Measurements from ENCODE around the gene OLA1. TPM values are rescaled to one million over a fixed set of nuclear protein-coding genes. Genes with fewer than 3 reads are reported as not detected.

The OLA1 gene
- total and polyA plus RNA-seq, 9 of the 15 experiments (the other 6 are each of a cell fraction or from before 2014, with no cell fraction given) = 208 to 353 (median 225) TPM

DNA sequence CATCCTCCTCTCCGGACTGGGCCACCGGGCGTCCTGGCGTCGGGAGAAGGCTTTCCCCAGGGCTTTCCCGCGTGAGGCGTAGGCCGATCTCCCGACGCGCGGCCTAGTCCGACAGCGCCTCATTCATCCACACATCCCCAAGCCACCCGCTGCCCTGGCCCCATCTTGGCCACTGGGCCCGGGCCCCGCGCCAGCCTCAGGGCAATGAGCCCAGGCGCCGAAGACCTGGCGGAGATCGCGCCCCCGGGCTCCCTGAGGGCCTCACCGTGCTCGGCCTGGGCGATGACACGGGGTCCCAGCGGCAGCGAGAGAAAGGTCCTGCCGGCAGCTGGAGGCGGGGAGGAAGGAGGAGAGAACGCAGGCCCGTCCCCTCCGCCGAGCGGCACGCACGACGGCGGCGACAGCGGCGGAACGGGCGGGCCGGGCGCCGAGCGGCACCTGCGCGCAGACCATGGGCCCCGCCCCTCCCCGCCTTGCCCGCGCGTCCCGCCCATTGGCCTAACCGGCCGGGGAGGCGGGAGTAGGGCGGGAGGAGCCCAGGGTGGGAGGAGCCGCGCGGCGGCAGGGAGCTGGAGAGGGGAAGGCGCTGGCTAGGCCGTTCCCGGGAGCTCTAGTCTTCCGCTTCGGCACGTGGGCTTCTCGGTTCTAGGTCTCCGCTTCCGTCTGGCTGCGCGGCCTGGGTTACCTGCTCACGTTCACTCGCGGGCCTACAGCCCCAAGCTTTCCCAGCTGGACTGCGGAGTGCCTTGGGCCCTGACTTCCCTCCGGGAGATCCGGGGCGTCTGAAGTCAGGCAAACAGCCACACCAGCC is at the start of gene OLA1 (continued):
- TF ChIP-seq ARID4B (CRISPR knock-in tag; IDR thresholded peaks at IDR 0.05) = peak; percentile 90
- TF ChIP-seq, protein P1, sequence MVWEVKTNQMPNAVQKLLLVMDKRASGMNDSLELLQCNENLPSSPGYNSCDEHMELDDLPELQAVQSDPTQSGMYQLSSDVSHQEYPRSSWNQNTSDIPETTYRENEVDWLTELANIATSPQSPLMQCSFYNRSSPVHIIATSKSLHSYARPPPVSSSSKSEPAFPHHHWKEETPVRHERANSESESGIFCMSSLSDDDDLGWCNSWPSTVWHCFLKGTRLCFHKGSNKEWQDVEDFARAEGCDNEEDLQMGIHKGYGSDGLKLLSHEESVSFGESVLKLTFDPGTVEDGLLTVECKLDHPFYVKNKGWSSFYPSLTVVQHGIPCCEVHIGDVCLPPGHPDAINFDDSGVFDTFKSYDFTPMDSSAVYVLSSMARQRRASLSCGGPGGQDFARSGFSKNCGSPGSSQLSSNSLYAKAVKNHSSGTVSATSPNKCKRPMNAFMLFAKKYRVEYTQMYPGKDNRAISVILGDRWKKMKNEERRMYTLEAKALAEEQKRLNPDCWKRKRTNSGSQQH (CRISPR knock-in tag; IDR thresholded peaks at IDR 0.05) = peak; percentile 97
- TF ChIP-seq PRPF4 (IDR thresholded peaks at IDR 0.05; ENCODE audit: insufficient read depth, low read depth, low read length, poor library complexity, severe bottlenecking) = peak; percentile 46
- TF ChIP-seq SIN3A (IDR thresholded peaks at IDR 0.05; ENCODE audit: borderline replicate concordance in 2 of 2, control insufficient read depth in 1 of 2, low read depth in 2 of 2, low read length in 2 of 2) = peak; percentile 65 to 77; a peak in 2 of 4 replicates
- TF ChIP-seq, protein P2, sequence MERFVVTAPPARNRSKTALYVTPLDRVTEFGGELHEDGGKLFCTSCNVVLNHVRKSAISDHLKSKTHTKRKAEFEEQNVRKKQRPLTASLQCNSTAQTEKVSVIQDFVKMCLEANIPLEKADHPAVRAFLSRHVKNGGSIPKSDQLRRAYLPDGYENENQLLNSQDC (CRISPR knock-in tag; IDR thresholded peaks at IDR 0.05) = peak; percentile 85
- 0 out of 2 replicates have a peak, but pooled peaks have one; percentile 24 for TF ChIP-seq ZNF143 (CRISPR knock-in tag; IDR thresholded peaks at IDR 0.05)
- peak; percentile 51; the same call in 1 of the 2 replicates for TF ChIP-seq HNRNPL (IDR thresholded peaks at IDR 0.05; ENCODE audit: low read depth, low read length)
- TF ChIP-seq RBFOX2 (IDR thresholded peaks at IDR 0.05; ENCODE audit: low read depth, low read length) = peak; percentile 97
- TF ChIP-seq HLTF (IDR thresholded peaks at IDR 0.05) = peak; percentile 58; the same call in 1 of the 2 replicates
- TF ChIP-seq ZBTB33 (CRISPR knock-in tag; IDR thresholded peaks at IDR 0.05) = peak; percentile 62
- 0 out of 2 replicates have a peak, but pooled peaks have one; percentile 45 for TF ChIP-seq KDM2B (CRISPR knock-in tag; IDR thresholded peaks at IDR 0.05)
- TF ChIP-seq ETS1 (conservative IDR thresholded peaks at IDR 0.05; ENCODE audit: control insufficient read depth, low read depth, low read length) = peak; percentile 54
- TF ChIP-seq SREBF1 (IDR thresholded peaks at IDR 0.05; ENCODE audit: borderline replicate concordance, low read depth, low read length) = no peak
- TF ChIP-seq, protein P3, sequence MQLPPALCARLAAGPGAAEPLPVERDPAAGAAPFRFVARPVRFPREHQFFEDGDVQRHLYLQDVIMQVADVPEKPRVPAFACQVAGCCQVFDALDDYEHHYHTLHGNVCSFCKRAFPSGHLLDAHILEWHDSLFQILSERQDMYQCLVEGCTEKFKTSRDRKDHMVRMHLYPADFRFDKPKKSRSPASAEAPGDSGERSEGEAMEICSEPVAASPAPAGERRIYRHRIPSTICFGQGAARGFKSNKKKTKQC (CRISPR knock-in tag; IDR thresholded peaks at IDR 0.05) = peak; percentile 83
- peak; percentile 80; the same call in 1 of the 2 replicates for TF ChIP-seq GATAD2B (IDR thresholded peaks at IDR 0.05; ENCODE audit: borderline replicate concordance)

Measured in K562 (cell line).